SK-N-SH (cell line): Measurements from ENCODE around the gene CDH13. TPM values are rescaled to one million over a fixed set of nuclear protein-coding genes. Genes with fewer than 3 reads are reported as not detected.

Experiments
- CTCF ChIA-PET: fragments of 300-600, 350-600 bp; formaldehyde crosslinking; extraction: SDS; loops from one replicate; lab custom pipeline; 2021; lab: Yijun Ruan, JAX
- POLR2A ChIA-PET: fragments of 350-600 bp; sonication (Branson Sonifier 250); formaldehyde crosslinking; extraction: SDS; loops from one replicate; lab custom pipeline; 2020; ENCODE audit warnings: antibody characterized with exemption, inconsistent platforms; lab: Yijun Ruan, JAX
- DNase-seq: peaks from one replicate; pipeline ENCODE4 v3.0.0; 2012
- H2AFZ ChIP-seq: fragments of 200-600 bp; sonication (generic); 2 replicates; pipeline ENCODE4 v1.8.1; 2016; ENCODE audit warnings: antibody characterized with exemption, mild to moderate bottlenecking, low read depth
- H3F3A ChIP-seq: fragments of 200-600 bp; sonication (generic); replicated peaks from 2 replicates; pipeline ENCODE3; 2016; ENCODE audit warnings: antibody characterized with exemption, mild to moderate bottlenecking; ENCODE audit not compliant: insufficient read depth
- H3K27ac ChIP-seq, 2 experiments: fragments of 200-500 bp in 1 of 2; fragments of 200-600 bp in 1 of 2; sonication (Bioruptor generic) in 1 of 2; sonication (generic), shearing (Covaris generic) in 1 of 2; 2 replicates each; pipeline versions ENCODE4 v1.5.1 to v1.6.1; 2014 to 2016; ENCODE audit warnings: low read depth in 2 of 2, inconsistent platforms in 1 of 2, low read length in 1 of 2, mild to moderate bottlenecking in 1 of 2, mixed read lengths in 1 of 2
- H3K27me3 ChIP-seq: fragments of 200-600 bp; sonication (generic), shearing (Covaris generic); 2 replicates; pipeline ENCODE4 v1.6.1; 2016; ENCODE audit warnings: mixed run types; ENCODE audit not compliant: insufficient read depth
- H3K36me3 ChIP-seq, 2 experiments: fragments of 200-500 bp in 1 of 2; fragments of 200-600 bp in 1 of 2; sonication (Bioruptor generic) in 1 of 2; sonication (generic) in 1 of 2; replicated peaks in 1 of 2; 2 replicates each; pipeline versions ENCODE3 to v1.5.1; 2014 to 2016; ENCODE audit warnings: low read length in 1 of 2, mild to moderate bottlenecking in 1 of 2; ENCODE audit not compliant: insufficient read depth in 2 of 2, control insufficient read depth in 1 of 2
- H3K4me1 ChIP-seq, 2 experiments: fragments of 200-500 bp in 1 of 2; fragments of 200-600 bp in 1 of 2; sonication (Bioruptor generic) in 1 of 2; sonication (generic), shearing (Covaris generic) in 1 of 2; 2 replicates each; pipeline versions ENCODE4 v1.5.1 to v1.6.1; 2014 to 2016; ENCODE audit warnings: low read depth in 1 of 2, low read length in 1 of 2, mixed run types in 1 of 2; ENCODE audit not compliant: insufficient read depth in 2 of 2, control insufficient read depth in 1 of 2
- H3K4me2 ChIP-seq: fragments of 200-600 bp; sonication (generic), shearing (Covaris generic); 2 replicates; pipeline ENCODE4 v1.6.1; 2017; ENCODE audit warnings: mixed run types
- H3K4me3 ChIP-seq, 2 experiments: fragments of 200-500 bp in 1 of 2; fragments of 200-600 bp in 1 of 2; sonication (Bioruptor generic) in 1 of 2; sonication (generic), shearing (Covaris generic) in 1 of 2; 2 replicates each; pipeline versions ENCODE4 v1.5.1 to v1.8.1; 2014 to 2016; ENCODE audit warnings: low read depth in 2 of 2, inconsistent platforms in 1 of 2, low read length in 1 of 2, mild to moderate bottlenecking in 1 of 2, mixed read lengths in 1 of 2, moderate library complexity in 1 of 2
- H3K79me2 ChIP-seq: fragments of 200-600 bp; sonication (generic); 2 replicates; pipeline ENCODE4 v1.8.1; 2017; ENCODE audit warnings: mild to moderate bottlenecking; ENCODE audit not compliant: insufficient read depth
- H3K9ac ChIP-seq: fragments of 200-600 bp; sonication (generic); 2 replicates; pipeline ENCODE4 v1.6.1; 2017; ENCODE audit warnings: mixed run types
- H3K9me2 ChIP-seq: fragments of 200-600 bp; sonication (generic); 2 replicates; pipeline ENCODE4 v1.6.1; 2017; ENCODE audit warnings: mixed run types
- H3K9me3 ChIP-seq: fragments of 200-600 bp; sonication (generic); 2 replicates; pipeline ENCODE4 v1.6.1; 2017; ENCODE audit warnings: mixed run types, mild to moderate bottlenecking, moderate library complexity
- H4K20me1 ChIP-seq: fragments of 200-600 bp; sonication (generic); 2 replicates; pipeline ENCODE4 v1.6.1; 2017; ENCODE audit warnings: mild to moderate bottlenecking, mixed run types; ENCODE audit not compliant: insufficient read depth
- CHD2 ChIP-seq: fragments of 150-350 bp; IDR thresholded peaks from 2 replicates; pipeline ENCODE4 v1.6.1; 2018; ENCODE audit warnings: low read length; ENCODE audit not compliant: partially characterized antibody
- ELF1 ChIP-seq: IDR thresholded peaks from 2 replicates; pipeline ENCODE4 v1.4.0; 2012
- EZH2phosphoT487 ChIP-seq: fragments of 200-600 bp; sonication (generic); IDR thresholded peaks from 2 replicates; pipeline ENCODE4 v1.6.1; 2017; ENCODE audit warnings: low read depth, mixed run types, mild to moderate bottlenecking, antibody characterized with exemption, moderate library complexity, borderline replicate concordance
- FOSL2 ChIP-seq: IDR thresholded peaks from 2 replicates; pipeline ENCODE4 v1.4.0; 2012; ENCODE audit warnings: low read depth, mild to moderate bottlenecking, moderate library complexity, borderline replicate concordance
- GABPA ChIP-seq: IDR thresholded peaks from 2 replicates; pipeline ENCODE4 v1.4.0; 2012; ENCODE audit warnings: low read depth, mild to moderate bottlenecking
- MXI1 ChIP-seq: IDR thresholded peaks from 2 replicates; pipeline ENCODE4 v1.6.1; 2012; ENCODE audit warnings: mild to moderate bottlenecking, low read depth, low read length, improper control_type of control experiment
- NFIC ChIP-seq: IDR thresholded peaks from 2 replicates; pipeline ENCODE4 v1.4.0; 2012; ENCODE audit warnings: borderline replicate concordance
- NRF1 ChIP-seq: IDR thresholded peaks from 2 replicates; pipeline ENCODE4 v1.6.1; 2012; ENCODE audit warnings: low read depth, mild to moderate bottlenecking, low read length
- RCOR1 ChIP-seq: fragments of 150-350 bp; IDR thresholded peaks from 2 replicates; pipeline ENCODE4 v1.6.1; 2017; ENCODE audit warnings: antibody characterized with exemption, low read length
- RFX5 ChIP-seq: IDR thresholded peaks from 2 replicates; pipeline ENCODE4 v1.6.1; 2012; ENCODE audit warnings: mild to moderate bottlenecking, improper control_type of control experiment, low read length
- RXRA ChIP-seq: IDR thresholded peaks from 2 replicates; pipeline ENCODE4 v1.4.0; 2012; ENCODE audit warnings: low read depth, mild to moderate bottlenecking, borderline replicate concordance
- SIN3A ChIP-seq: IDR thresholded peaks from 2 replicates; pipeline ENCODE4 v1.6.1; 2012; ENCODE audit warnings: low read depth, mild to moderate bottlenecking, low read length, moderate library complexity, borderline replicate concordance
- TEAD4 ChIP-seq: IDR thresholded peaks from 2 replicates; pipeline ENCODE4 v1.4.0; 2012; ENCODE audit warnings: mild to moderate bottlenecking, borderline replicate concordance; ENCODE audit not compliant: insufficient read depth
- WGBS: methylation state at CpG from one replicate; pipeline ENCODE4 v1.1.6; 2017; ENCODE audit warnings: low lambda C conversion rate; 5-methylcytosine and 5-hydroxymethylcytosine counted together
- polyA plus RNA-seq, 3 experiments: library from polyadenylated mRNA; depleted of rRNA; stranded (reverse); fragments of >200 nt; gene quantifications; 2 replicates each; pipeline ENCODE4 v1.2.3, GENCODE V29; 2012
- TF ChIP-seq, protein P1 (sequence below): IDR thresholded peaks from 2 replicates; pipeline ENCODE4 v1.4.0; 2012; ENCODE audit warnings: low read depth, borderline replicate concordance
- TF ChIP-seq, protein P2 (sequence below): fragments of 200-600 bp; sonication (generic); IDR thresholded peaks from 2 replicates; pipeline ENCODE4 v1.6.1; 2017; ENCODE audit warnings: antibody characterized with exemption, mild to moderate bottlenecking, moderate library complexity
- TF ChIP-seq, protein P3 (sequence below): IDR thresholded peaks from 2 replicates; pipeline ENCODE4; 2012
- TF ChIP-seq, protein P4 (sequence below): IDR thresholded peaks from 2 replicates; pipeline ENCODE4 v1.6.1; 2012; ENCODE audit warnings: mild to moderate bottlenecking, low read depth, low read length, moderate library complexity
- TF ChIP-seq, protein P5 (sequence below): IDR thresholded peaks from 2 replicates; pipeline ENCODE4 v1.4.0; 2012; ENCODE audit warnings: low read depth

Gene CDH13
- polyA plus RNA-seq, 1 of the 3 experiments (the other 2 are of a cell fraction) = 93.0 TPM

DNA sequence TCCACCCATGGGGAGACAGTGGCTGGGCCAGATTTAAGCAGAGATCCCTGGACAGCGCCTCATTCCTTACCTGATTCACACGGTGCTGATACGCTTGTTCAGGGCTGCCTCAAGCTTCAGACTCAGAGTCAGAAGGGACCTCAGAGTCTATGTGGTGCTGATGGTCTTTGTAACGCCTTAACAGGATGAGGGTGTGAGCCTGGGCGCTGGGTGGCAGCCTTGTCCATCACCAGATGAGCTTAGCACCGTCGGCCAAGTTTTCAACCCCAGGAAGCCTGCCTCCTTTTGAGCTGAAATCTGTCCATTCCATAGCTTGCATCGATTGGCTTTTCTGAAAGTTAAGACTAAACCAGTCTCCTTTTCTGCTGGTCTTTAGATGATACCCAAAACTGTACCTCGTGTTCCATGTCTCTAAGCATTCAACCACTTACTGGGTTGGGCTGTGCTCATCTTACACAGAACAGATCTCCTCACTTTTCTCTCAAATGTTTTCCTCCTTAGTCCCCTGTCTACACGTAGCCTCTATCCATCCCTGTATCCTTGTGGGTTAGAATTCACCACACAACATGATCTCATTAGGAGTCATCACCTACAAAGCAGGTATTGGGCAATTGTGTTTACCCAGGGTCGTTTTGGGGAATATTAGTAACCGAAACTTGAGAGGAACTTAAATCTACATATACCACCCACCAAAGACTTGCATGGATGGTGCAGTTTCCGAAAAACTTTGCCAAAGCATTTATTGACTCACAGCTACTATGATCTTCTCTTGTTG, 573.4 kb downstream of the CDH13 start (continued):
- TF ChIP-seq, protein P1, sequence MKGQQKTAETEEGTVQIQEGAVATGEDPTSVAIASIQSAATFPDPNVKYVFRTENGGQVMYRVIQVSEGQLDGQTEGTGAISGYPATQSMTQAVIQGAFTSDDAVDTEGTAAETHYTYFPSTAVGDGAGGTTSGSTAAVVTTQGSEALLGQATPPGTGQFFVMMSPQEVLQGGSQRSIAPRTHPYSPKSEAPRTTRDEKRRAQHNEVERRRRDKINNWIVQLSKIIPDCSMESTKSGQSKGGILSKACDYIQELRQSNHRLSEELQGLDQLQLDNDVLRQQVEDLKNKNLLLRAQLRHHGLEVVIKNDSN = no peak
- TF ChIP-seq, protein P2, sequence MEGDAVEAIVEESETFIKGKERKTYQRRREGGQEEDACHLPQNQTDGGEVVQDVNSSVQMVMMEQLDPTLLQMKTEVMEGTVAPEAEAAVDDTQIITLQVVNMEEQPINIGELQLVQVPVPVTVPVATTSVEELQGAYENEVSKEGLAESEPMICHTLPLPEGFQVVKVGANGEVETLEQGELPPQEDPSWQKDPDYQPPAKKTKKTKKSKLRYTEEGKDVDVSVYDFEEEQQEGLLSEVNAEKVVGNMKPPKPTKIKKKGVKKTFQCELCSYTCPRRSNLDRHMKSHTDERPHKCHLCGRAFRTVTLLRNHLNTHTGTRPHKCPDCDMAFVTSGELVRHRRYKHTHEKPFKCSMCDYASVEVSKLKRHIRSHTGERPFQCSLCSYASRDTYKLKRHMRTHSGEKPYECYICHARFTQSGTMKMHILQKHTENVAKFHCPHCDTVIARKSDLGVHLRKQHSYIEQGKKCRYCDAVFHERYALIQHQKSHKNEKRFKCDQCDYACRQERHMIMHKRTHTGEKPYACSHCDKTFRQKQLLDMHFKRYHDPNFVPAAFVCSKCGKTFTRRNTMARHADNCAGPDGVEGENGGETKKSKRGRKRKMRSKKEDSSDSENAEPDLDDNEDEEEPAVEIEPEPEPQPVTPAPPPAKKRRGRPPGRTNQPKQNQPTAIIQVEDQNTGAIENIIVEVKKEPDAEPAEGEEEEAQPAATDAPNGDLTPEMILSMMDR = peak; percentile 48
- TF ChIP-seq RXRA = no peak
- TF ChIP-seq FOSL2 = no peak
- TF ChIP-seq MXI1 = no peak
- TF ChIP-seq, protein P3, sequence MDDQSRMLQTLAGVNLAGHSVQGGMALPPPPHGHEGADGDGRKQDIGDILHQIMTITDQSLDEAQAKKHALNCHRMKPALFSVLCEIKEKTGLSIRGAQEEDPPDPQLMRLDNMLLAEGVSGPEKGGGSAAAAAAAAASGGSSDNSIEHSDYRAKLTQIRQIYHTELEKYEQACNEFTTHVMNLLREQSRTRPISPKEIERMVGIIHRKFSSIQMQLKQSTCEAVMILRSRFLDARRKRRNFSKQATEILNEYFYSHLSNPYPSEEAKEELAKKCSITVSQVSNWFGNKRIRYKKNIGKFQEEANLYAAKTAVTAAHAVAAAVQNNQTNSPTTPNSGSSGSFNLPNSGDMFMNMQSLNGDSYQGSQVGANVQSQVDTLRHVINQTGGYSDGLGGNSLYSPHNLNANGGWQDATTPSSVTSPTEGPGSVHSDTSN = no peak
- TF ChIP-seq, protein P4, sequence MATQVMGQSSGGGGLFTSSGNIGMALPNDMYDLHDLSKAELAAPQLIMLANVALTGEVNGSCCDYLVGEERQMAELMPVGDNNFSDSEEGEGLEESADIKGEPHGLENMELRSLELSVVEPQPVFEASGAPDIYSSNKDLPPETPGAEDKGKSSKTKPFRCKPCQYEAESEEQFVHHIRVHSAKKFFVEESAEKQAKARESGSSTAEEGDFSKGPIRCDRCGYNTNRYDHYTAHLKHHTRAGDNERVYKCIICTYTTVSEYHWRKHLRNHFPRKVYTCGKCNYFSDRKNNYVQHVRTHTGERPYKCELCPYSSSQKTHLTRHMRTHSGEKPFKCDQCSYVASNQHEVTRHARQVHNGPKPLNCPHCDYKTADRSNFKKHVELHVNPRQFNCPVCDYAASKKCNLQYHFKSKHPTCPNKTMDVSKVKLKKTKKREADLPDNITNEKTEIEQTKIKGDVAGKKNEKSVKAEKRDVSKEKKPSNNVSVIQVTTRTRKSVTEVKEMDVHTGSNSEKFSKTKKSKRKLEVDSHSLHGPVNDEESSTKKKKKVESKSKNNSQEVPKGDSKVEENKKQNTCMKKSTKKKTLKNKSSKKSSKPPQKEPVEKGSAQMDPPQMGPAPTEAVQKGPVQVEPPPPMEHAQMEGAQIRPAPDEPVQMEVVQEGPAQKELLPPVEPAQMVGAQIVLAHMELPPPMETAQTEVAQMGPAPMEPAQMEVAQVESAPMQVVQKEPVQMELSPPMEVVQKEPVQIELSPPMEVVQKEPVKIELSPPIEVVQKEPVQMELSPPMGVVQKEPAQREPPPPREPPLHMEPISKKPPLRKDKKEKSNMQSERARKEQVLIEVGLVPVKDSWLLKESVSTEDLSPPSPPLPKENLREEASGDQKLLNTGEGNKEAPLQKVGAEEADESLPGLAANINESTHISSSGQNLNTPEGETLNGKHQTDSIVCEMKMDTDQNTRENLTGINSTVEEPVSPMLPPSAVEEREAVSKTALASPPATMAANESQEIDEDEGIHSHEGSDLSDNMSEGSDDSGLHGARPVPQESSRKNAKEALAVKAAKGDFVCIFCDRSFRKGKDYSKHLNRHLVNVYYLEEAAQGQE = peak; percentile 82
- TF ChIP-seq EZH2phosphoT487 = no peak
- TF ChIP-seq CHD2 = no peak
- no peak for TF ChIP-seq NFIC
- TF ChIP-seq, all 33 proteins: peak for 4

DNA sequence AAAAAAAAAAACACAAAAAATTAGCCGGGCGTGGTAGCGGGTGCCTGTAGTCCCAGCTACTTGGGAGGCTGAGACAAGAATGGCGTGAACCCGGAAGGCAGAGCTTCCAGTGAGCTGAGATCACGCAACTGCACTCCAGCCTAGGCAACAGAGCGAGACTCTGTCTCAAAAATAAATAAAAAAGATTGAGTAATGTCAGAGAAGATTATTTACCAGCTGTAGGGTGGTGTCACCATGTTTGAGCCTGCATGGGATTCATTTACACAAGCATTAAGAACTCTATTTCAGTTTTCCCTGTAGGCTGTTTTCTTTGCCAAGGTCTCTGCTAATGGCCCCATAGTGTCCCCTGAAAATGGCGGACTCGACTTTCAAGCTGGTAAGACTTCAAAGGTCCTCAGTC, 575.0 kb downstream of the CDH13 start:
- no peak overlapping the region for H3K4me3 ChIP-seq
- CTCF ChIA-PET = no interaction called here
- H3K79me2 ChIP-seq = no peaks in the 10 kb centered on the region
- H4K20me1 ChIP-seq = no peaks in the 10 kb centered on the region
- POLR2A ChIA-PET = no interaction called here
- no peaks in the 10 kb centered on the region for H3K36me3 ChIP-seq
- no peaks in the 10 kb centered on the region for H3F3A ChIP-seq
- no peak overlapping the region for H3K9ac ChIP-seq
- 55% methylated on average over 9 of the region's 9 CpGs for WGBS
- no peaks in the 10 kb centered on the region for H3K9me3 ChIP-seq
- H2AFZ ChIP-seq = no peak overlapping the region
- H3K4me1 ChIP-seq = no peaks in the 10 kb centered on the region
- DNase-seq = no peak
- H3K27me3 ChIP-seq = no peaks in the 10 kb centered on the region
- no peaks in the 10 kb centered on the region for H3K9me2 ChIP-seq
- no peak overlapping the region for H3K4me2 ChIP-seq
- H3K27ac ChIP-seq = no peak overlapping the region
- TF ChIP-seq, protein P5, sequence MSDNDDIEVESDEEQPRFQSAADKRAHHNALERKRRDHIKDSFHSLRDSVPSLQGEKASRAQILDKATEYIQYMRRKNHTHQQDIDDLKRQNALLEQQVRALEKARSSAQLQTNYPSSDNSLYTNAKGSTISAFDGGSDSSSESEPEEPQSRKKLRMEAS = no peak
- TF ChIP-seq RCOR1 (no peak), ELF1 (no peak), NRF1 (no peak), NFIC (no peak), TEAD4 (no peak), RFX5 (no peak), SIN3A (no peak), GABPA (no peak)
- TF ChIP-seq, protein P2 = no peak
